Ovary (tissue), 3 donors: ENCODE data around the gene SOCS3.

Experiments
- EP300 ChIP-seq: sonication (generic); formaldehyde crosslinking; IDR thresholded peaks from one replicate; pipeline ENCODE4 v1.6.1; 2017; ENCODE audit warnings: antibody characterized with exemption
- POLR2A ChIP-seq: fragments of 450-650 bp; IDR thresholded peaks from one replicate; pipeline ENCODE4 v1.6.1; 2017; ENCODE audit warnings: antibody characterized with exemption, mild to moderate bottlenecking, moderate library complexity
- TF ChIP-seq, protein P1 (sequence below), 3 donors: fragments of 450-650 bp in 2 of 3; fragments of 200-600 bp in 1 of 3; IDR thresholded peaks; one replicate each; pipeline versions ENCODE4 v1.5.1 to v1.8.0; 2016 to 2022; ENCODE audit warnings: antibody characterized with exemption in 3 of 3, mild to moderate bottlenecking in 1 of 3
- donor health status: DM: no; HTN: no; CAD: no.

DNA sequence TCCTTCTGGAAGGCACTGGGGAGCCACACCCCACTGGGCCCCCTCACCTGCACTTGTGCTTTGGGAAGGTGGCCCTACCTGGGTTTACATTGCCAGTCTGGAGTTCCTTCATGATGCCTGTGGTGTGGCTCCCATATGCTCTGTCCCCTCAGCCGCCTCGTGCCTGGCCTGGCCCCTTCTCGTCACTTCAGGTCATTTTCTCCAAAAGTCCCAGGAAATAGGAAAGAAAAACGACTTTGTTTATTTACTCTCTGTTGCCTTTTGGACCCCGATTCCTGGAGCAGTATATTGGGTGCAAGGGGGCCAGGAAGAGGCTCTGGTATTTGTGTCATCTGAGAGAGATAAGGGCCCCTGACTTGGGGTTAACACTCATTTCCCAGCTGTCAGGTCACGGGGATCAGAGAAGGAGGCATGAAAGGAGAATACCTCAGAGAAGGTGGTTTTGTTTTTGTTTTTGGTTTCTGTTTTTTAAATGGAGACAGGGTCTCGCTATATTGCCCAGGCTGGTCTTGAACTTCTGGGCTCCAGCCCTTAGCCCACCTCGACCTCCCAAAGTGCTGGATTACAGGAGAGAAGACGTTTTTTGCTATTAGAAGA is 4.7 kb downstream of the SOCS3 start:
- TF ChIP-seq, protein P1, sequence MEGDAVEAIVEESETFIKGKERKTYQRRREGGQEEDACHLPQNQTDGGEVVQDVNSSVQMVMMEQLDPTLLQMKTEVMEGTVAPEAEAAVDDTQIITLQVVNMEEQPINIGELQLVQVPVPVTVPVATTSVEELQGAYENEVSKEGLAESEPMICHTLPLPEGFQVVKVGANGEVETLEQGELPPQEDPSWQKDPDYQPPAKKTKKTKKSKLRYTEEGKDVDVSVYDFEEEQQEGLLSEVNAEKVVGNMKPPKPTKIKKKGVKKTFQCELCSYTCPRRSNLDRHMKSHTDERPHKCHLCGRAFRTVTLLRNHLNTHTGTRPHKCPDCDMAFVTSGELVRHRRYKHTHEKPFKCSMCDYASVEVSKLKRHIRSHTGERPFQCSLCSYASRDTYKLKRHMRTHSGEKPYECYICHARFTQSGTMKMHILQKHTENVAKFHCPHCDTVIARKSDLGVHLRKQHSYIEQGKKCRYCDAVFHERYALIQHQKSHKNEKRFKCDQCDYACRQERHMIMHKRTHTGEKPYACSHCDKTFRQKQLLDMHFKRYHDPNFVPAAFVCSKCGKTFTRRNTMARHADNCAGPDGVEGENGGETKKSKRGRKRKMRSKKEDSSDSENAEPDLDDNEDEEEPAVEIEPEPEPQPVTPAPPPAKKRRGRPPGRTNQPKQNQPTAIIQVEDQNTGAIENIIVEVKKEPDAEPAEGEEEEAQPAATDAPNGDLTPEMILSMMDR (IDR thresholded peaks at IDR 0.05) = no peak
- TF ChIP-seq EP300 = no peak
- TF ChIP-seq POLR2A = no peak
